SHP77 (cell line): ENCODE data around the gene LCNL1.

Experiments used
- DNase-seq, 2 experiments: peaks; one replicate each; lab custom pipeline; 2025; lab: John Stamatoyannopoulos, UW

Gene LCNL1

GRCh38 chr9:137012694-137013570 is 30.1 kb downstream of the LCNL1 start:
- DNase-seq = no peak

GRCh38 chr9:137013571-137013940 is 30.8 kb downstream of the LCNL1 start:
- DNase-seq = no peak

- no peak for DNase-seq
These were observed 31.4 kb downstream of the LCNL1 start for GRCh38 chr9:137014166-137014565.

GRCh38 chr9:137014776-137015539 is 32.2 kb downstream of the LCNL1 start:
- no peak for DNase-seq

- DNase-seq = no peak
These were observed 32.7 kb downstream of the LCNL1 start for GRCh38 chr9:137015540-137015930.

GRCh38 chr9:137015976-137016375 is 33.2 kb downstream of the LCNL1 start:
- no peak for DNase-seq

GRCh38 chr9:137016436-137016835 is 33.6 kb downstream of the LCNL1 start:
- DNase-seq = no peak

- DNase-seq = no peak
These were observed 34.3 kb downstream of the LCNL1 start for GRCh38 chr9:137017071-137017470.

- DNase-seq = no peak
These were observed 35.2 kb downstream of the LCNL1 start for GRCh38 chr9:137017791-137018497.

GRCh38 chr9:137018761-137019559 is 36.2 kb downstream of the LCNL1 start:
- DNase-seq = no peak

- no peak for DNase-seq
These were observed 37.3 kb downstream of the LCNL1 start for GRCh38 chr9:137019891-137020683.

- DNase-seq = no peak
These were observed 38.2 kb downstream of the LCNL1 start for GRCh38 chr9:137020771-137021567.

- DNase-seq = no peak
These were observed 38.8 kb downstream of the LCNL1 start for GRCh38 chr9:137021568-137021978.

GRCh38 chr9:137021979-137022661 is 39.3 kb downstream of the LCNL1 start:
- peak in 1 of 2 experiments; percentile 48 for DNase-seq

- no peak for DNase-seq
These were observed 39.8 kb downstream of the LCNL1 start for GRCh38 chr9:137022662-137023008.

- no peak for DNase-seq
These were observed 40.4 kb downstream of the LCNL1 start for GRCh38 chr9:137023157-137023556.

GRCh38 chr9:137023583-137023991 is 40.8 kb downstream of the LCNL1 start:
- no peak for DNase-seq

GRCh38 chr9:137025517-137025966 is 42.7 kb downstream of the LCNL1 start:
- DNase-seq = peak; percentile 49 to 83

GRCh38 chr9:137026384-137026783 is 43.6 kb downstream of the LCNL1 start:
- DNase-seq = no peak
